Left renal pelvis (tissue), 4 donors: ENCODE measurements around the gene ZFHX3. TPM values are rescaled to one million over a fixed set of nuclear protein-coding genes. Genes with fewer than 3 reads are reported as not detected.

Experiments
- DNase-seq, 4 donors: peaks; one replicate each; pipeline ENCODE4 v3.0.0-alpha.2; 2013; ENCODE audit warnings: low read depth in 4 of 4, low spot score in 3 of 4
- polyA plus RNA-seq, 4 donors: library from polyadenylated mRNA; unstranded; fragments of 120-200 nt; gene quantifications; one replicate each; pipeline ENCODE4 v1.2.1, GENCODE V29; 2013; ENCODE audit not compliant: insufficient read length in 4 of 4

ZFHX3 gene
- polyA plus RNA-seq, 4 donors: 7.3 to 26.9 (median 20.6) TPM

- no peak for DNase-seq
These were observed 5.1 kb downstream of the ZFHX3 start for GRCh38 chr16:73042807-73043206.

DNA sequence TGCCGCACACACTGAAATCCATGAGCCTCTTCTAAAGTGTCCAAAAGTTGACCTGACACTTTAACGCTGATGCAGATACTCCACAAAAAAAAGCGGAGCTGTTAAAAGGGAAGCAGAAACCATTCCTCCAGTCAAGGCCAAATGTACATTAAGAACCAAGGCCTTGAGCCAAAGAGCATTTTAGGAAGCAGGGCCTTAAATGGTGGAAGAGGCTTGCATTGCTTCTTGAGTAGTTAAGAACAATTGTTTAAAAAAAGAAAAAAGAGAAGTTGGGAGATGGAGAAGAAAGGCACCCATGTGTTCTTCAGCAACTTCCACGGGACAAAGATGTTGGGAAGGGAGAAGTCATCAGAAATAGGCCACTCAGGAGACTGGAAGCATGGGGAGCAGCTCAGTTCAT, 6.3 kb downstream of the ZFHX3 start:
- DNase-seq: no peak

- DNase-seq: no peak
These were observed 7.1 kb downstream of the ZFHX3 start for GRCh38 chr16:73040735-73041402.

- no peak for DNase-seq
These were observed 7.8 kb downstream of the ZFHX3 start for GRCh38 chr16:73040136-73040535.

- DNase-seq: no peak
These were observed 9.9 kb downstream of the ZFHX3 start for GRCh38 chr16:73037845-73038570.

GRCh38 chr16:73037331-73037745, 10.6 kb downstream of the ZFHX3 start:
- no peak for DNase-seq

GRCh38 chr16:73036074-73036826, 11.7 kb downstream of the ZFHX3 start:
- no peak for DNase-seq

GRCh38 chr16:73034374-73034773, 13.6 kb downstream of the ZFHX3 start:
- DNase-seq: no peak

DNA sequence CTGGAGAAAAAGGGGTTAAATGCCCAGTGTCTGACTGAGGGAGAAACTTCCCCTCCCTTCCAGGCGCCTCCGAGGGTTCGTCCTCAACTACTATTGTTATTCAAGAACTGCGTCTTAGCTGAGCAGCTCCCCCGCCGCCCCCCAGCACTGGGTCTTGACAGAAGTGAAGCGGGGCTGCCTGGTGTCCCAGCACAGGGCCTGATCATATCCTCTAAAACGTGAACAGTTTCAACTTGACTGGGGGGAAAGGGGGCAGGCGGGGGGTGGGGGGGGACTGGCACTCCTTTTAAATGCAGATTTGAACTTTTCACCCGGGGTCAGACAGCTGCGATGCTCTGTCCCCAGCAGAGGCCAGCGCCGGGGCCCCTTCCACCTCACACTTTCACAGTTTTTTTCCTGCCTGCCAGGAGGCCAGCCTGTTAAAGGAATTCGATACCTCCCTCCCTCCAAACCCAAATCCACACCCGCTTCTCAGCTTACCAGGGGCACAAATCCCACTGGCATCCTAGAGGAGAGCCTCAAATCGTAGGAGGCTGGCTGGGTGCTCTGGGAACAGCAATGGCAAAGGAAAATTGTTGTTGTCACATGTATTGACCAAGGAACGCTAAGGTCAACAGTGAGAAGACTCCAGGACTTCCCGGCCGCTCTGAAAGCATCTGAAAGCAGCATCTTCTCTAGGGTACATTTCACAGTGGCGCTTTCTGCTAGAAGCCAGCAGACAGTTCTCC, 14.5 kb downstream of the ZFHX3 start:
- no peak for DNase-seq

GRCh38 chr16:73032541-73033270, 15.2 kb downstream of the ZFHX3 start:
- DNase-seq: no peak

DNA sequence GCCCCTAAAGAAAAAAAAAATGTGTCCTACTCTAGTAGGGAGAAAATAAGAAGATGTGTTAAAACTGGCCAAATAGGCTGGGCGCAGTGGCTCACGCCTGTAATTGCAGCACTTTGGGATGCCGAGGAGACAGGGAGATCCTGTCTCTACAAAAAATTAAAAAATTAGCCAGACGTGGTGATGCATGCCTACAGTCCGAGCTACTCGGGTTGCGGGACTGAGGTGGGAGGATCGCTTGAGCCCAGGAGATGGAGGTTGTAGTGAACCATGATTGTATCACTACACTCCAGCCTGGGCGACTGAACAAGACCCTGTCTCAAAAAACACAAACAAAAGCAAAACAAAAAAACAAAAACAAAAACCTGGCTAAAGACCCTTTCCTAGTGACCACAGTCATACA, 15.9 kb downstream of the ZFHX3 start:
- no peak for DNase-seq

- no peak for DNase-seq
These were observed 16.6 kb downstream of the ZFHX3 start for GRCh38 chr16:73031155-73031866.

- DNase-seq: no peak
These were observed 19.1 kb downstream of the ZFHX3 start for GRCh38 chr16:73028721-73029361.

DNA sequence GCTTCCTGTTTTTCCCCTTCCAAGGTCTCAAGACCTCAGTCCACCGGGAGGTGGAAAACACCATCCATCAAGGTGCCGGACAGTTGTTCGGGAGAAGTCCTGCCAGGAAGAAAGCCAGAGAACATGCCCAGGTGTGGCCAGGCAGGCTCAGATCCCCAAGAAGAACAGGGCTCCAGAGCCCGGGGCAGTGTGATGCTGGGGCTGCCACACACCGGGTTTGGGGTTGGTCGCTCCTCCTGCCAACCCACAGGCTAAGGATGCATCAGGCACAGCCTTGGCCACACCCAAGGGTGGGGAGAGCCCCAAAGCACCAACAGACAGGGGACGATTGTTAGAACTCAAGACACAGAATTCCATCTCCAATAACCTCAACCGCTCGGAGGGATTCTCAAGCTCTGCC, 19.7 kb downstream of the ZFHX3 start:
- DNase-seq: no peak

DNA sequence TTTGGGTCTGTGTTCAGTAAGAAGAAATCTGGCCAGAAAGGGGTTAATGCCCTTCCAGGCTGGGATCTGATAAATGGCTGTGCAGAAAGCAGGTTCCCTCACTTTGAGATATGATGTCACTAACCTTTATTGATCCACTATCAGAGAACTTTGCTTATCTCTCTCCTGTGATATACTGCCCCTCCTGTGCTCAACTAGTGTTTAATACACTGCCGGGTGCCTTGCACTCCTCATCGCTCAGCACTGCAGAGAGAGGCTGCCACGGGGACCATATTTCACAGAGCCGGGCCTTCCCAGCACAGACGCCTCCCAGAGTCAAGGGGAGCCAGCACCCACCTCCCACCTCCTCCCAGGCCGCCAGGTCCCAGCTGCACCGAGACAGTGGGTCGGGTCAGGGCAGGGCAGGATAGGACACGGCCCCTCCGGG, 20.2 kb downstream of the ZFHX3 start:
- DNase-seq: no peak

DNA sequence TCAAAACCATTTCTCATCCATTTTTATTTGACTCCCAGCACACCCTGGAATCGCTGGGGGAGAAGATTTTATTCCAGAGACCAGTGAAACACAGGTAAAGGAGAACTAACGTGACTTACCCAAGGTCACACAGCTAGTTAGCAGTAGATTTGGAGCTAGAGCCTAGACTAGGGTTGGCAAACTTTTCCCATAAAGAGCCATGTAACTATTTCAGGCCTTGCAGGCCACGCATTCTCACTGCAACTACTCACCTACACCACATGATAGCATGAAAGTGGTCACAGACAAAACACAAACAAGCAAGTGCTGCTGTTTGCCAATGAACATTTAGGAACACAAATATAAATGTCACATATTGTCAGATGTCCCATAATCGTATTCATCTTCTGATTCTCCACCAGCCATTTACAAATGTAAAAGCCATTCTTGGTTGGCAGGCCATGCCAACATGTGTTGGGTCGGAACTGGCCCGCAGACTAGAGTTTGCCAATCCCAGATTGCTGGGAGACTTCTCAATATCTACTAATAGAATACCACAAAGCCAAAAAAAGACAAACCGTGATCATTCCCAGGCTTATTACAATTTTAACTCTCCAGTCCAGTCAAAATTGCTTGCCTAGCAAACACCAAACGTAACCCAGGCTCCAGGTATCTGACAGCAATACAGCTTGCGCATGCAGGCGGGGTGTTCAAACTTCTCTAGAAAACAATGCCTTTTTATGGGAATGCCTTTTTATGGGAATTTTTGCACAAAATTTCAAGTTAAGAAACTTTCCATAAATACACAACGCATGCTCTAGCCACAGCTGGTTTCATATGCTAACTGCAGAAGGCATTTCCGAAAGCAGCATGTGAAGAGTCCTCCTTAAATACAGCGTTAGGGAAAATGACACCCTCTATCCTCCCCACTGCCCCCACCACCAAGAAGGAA, 20.9 kb downstream of the ZFHX3 start:
- DNase-seq: no peak

- no peak for DNase-seq
These were observed 22.1 kb downstream of the ZFHX3 start for GRCh38 chr16:73025856-73026210.
